ACHN (cell line): ENCODE results near the gene SYNJ2BP.
"Not testable (repeated sequence)": the region's sequence is repeated elsewhere in the genome, so short reads cannot be mapped to it uniquely, and the experiment has no call there.

ENCODE experiments used
- DNase-seq: peaks from one replicate; pipeline ENCODE4 v3.0.0-alpha.2; 2015
- in situ Hi-C: cut with HindIII; loops from 2 replicates; pipeline ENCODE4 v1.10.0; 2017; ENCODE audit warnings: low sequenced_read_pairs, low pct_ligation_motif_present, low pct_unique_long_range_greater_than_20kb

SYNJ2BP gene

GRCh38 chr14:70416725-70417349 is at the start of gene SYNJ2BP:
SYNJ2BP (minus strand) TSS chr14:70417090; CDS start chr14:70416963, 127 bp downstream.
- peak; percentile 80 for DNase-seq
- in situ Hi-C loops = no loop called here

- DNase-seq = no peak
- in situ Hi-C loops = no loop called here
These were observed 37.8 kb upstream of the SYNJ2BP start for GRCh38 chr14:70454731-70455130.

- DNase-seq = no peak
- in situ Hi-C loops = no loop called here
These were observed 35.0 kb upstream of the SYNJ2BP start, which contains the start of gene ADAM21 for GRCh38 chr14:70451874-70452273. ADAM21 (plus strand) TSS chr14:70452174; CDS start chr14:70457500, 5,326 bp downstream.

GRCh38 chr14:70448633-70449340 is 31.9 kb upstream of the SYNJ2BP start:
- DNase-seq = no peak

GRCh38 chr14:70442750-70443149 is 25.9 kb upstream of the SYNJ2BP start:
- no peak for DNase-seq
- in situ Hi-C loops = no loop called here

More at GRCh38 chr14:70448633-70449340, 31.9 kb upstream of the SYNJ2BP start:
- in situ Hi-C loops = no loop called here

GRCh38 chr14:70441641-70442040 is 24.8 kb upstream of the SYNJ2BP start:
- in situ Hi-C loops = no loop called here
- no peak for DNase-seq

GRCh38 chr14:70436867-70437266 is 20.0 kb upstream of the SYNJ2BP start:
- in situ Hi-C loops = no loop called here
- no peak for DNase-seq

- in situ Hi-C loops, DNase-seq: not testable (repeated sequence)
These were observed 9.7 kb upstream of the SYNJ2BP start for GRCh38 chr14:70426555-70426954.

- in situ Hi-C loops = no loop called here
- no peak for DNase-seq
These were observed 8.5 kb upstream of the SYNJ2BP start for GRCh38 chr14:70425354-70425753.

- in situ Hi-C loops = no loop called here
- DNase-seq = no peak
These were observed 5.6 kb upstream of the SYNJ2BP start for GRCh38 chr14:70422538-70422937.

- DNase-seq, in situ Hi-C loops: not testable (repeated sequence)
These were observed 2.5 kb upstream of the SYNJ2BP start for GRCh38 chr14:70419270-70419931.

GRCh38 chr14:70416338-70416724 is 559 bp downstream of the SYNJ2BP start:
- peak; percentile 21 for DNase-seq
- in situ Hi-C loops = no loop called here

- in situ Hi-C loops = no loop called here
- no peak for DNase-seq
These were observed 1.1 kb downstream of the SYNJ2BP start for GRCh38 chr14:70415788-70416187.

GRCh38 chr14:70407621-70408020 is 9.3 kb downstream of the SYNJ2BP start:
- in situ Hi-C loops = no loop called here

GRCh38 chr14:70406216-70406615 is 10.7 kb downstream of the SYNJ2BP start:
- in situ Hi-C loops, DNase-seq: not testable (repeated sequence)

More at GRCh38 chr14:70407621-70408020, 9.3 kb downstream of the SYNJ2BP start:
- no peak for DNase-seq

GRCh38 chr14:70403335-70403734 is 13.6 kb downstream of the SYNJ2BP start:
- in situ Hi-C loops, DNase-seq: not testable (repeated sequence)

GRCh38 chr14:70401643-70402042 is 15.2 kb downstream of the SYNJ2BP start:
- DNase-seq = no peak
- in situ Hi-C loops = no loop called here

GRCh38 chr14:70398706-70399431 is 18.0 kb downstream of the SYNJ2BP start:
- no peak for DNase-seq
- in situ Hi-C loops = no loop called here

GRCh38 chr14:70398280-70398679 is 18.6 kb downstream of the SYNJ2BP start:
- DNase-seq = no peak
- in situ Hi-C loops = no loop called here
